GM21367 (cell line): Measurements from ENCODE around the gene PTTG2.
A peak's percentile ranks its signal among the peaks of the same experiment; 100 is the strongest.
"Not testable (repeated sequence)": the region's sequence is repeated elsewhere in the genome, so short reads cannot be mapped to it uniquely, and the experiment has no call there.

Experiments
- ATAC-seq: cut with Tn5 transposase; IDR thresholded peaks from one replicate; pipeline ENCODE4 v1.9.1; 2021; ENCODE audit not compliant: unreplicated experiment

PTTG2 gene

GRCh38 chr4:37953620-37954293 is 6.4 kb upstream of the PTTG2 start:
- no peak for ATAC-seq

GRCh38 chr4:37956941-37957340 is 3.3 kb upstream of the PTTG2 start:
- no peak for ATAC-seq

DNA sequence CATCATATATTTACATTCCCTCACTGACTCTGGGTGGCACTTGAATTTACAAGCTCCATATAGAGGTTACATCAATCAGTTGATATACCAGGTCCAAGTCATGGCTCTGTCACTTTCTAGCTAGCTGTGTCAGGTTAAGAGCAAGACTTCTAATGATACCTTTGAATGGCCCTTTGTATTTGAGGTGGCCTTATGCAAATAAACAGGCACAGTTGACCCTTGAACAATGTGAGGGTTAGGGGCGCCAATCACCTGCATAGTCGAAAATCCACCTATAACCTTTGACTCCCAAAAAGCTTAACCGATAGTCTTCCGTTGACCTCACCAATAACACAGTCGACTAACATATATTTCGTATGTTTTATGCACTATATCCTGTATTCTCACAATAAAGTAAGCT is 1.3 kb upstream of the PTTG2 start:
- ATAC-seq = no peak

DNA sequence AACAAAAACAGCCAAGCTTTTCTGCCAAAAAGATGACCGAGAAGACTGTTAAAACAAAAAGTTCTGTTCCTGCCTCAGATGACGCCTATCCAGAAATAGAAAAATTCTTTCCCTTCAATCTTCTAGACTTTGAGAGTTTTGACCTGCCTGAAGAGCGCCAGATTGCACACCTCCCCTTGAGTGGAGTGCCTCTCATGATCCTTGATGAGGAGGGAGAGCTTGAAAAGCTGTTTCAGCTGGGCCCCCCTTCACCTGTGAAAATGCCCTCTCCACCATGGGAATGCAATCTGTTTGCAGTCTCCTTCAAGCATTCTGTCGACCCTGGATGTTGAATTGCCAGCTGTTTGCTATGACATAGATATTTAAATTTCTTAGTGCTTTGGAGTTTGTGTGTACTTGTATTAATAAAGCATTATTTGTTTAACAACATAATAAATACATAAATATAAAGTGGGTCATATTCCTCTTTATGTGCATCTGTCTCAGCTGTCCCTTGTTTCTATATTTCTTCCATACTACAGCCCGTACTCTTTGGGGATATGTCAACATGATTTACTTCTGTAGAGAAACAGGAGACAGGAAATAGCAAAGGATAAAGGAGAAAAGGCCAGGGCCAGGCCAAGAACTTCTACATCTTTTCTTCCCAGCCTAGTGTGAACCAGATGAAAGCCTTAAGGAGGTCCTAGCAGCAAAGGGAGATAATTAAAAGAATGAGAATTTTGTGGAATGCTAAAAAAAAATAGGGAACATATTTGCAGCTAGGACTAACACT is 667 bp downstream of the PTTG2 start:
- no peak for ATAC-seq

GRCh38 chr4:37964734-37965457 is 4.7 kb downstream of the PTTG2 start:
- peak; percentile 78 for ATAC-seq

DNA sequence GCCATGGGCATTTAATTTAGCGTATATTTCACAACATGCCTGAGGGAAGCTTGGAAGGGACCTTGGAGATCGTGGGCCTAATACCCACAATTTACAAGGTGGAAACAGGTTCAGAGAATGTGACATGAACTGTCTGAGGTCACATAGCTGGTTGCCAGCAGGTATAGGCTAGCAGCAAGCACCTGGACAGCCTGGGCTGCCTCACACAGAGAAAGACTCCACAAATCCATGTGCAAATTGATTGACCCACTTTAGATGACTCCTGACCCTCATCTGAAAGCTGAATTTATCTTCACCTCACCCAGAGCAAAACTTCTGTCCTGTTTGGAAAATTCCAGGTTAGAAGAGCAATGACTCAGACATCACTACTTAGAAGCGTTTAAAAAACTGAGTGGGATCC is 5.8 kb downstream of the PTTG2 start:
- no peak for ATAC-seq

DNA sequence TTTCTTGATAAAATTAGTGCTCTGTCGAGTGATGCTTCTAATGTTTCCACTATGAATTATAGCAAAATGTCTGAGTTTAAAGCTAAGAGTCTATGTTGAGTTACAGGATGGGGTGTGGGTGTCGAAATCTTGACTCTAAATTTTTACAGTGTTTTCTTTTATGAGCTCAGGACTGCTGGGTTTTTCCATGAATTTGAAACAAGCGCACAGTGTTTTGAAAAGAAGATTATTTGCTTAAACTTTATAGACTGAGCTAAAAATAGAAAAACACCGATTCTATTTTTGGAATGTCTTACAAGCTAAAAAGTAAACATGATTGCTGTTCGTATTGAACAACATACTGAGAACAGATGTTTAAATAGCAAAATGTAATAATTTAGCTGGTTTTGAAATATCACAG is 7.5 kb downstream of the PTTG2 start:
- ATAC-seq = no peak

- no peak for ATAC-seq
Observed at GRCh38 chr4:37968747-37969146, 8.5 kb downstream of the PTTG2 start.

- ATAC-seq = no peak
Observed at GRCh38 chr4:37970702-37971101, 10.5 kb downstream of the PTTG2 start.

DNA sequence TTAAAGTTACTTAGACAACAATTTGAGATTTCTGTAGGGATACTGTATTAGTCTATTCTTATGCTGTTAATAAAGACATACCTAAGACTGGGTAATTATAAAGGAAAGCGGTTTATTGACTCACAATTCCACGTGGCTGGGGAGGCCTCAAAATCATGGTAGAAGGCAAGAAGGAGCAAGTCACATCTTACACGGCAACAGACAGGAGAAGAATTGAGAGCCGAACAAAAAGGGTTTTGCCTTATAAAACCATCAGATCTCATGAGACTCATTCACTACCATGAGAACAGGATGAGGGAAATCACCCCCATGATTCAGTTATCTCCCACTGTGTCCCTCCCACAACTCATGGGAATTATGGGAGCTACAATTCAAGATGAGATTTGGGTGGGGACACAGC is 11.0 kb downstream of the PTTG2 start:
- ATAC-seq = no peak

DNA sequence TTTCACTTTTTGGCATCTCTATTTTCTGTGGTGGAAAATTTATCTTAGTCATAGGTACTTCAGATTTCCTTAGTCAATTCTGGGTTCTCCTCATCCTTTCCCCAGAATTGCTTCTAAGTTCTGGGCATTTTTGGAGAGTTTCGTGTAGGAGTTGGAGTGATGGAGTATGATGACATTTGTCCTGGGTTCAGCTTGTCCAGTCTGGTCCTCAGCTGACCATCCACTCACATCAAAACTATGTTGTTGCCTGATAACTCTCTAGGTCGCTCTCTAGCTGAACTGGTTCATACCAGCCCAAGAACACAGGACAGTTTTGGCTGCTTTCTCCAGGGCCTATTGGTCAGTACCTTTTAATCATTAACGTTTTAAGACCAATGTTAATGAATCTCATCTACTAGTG is 13.2 kb downstream of the PTTG2 start:
- ATAC-seq = no peak

- not testable (repeated sequence) for ATAC-seq
Observed at GRCh38 chr4:37975321-37975822, 15.2 kb downstream of the PTTG2 start.

GRCh38 chr4:37976507-37976906 is 16.3 kb downstream of the PTTG2 start:
- ATAC-seq = no peak

GRCh38 chr4:37976991-37977470 is 16.8 kb downstream of the PTTG2 start:
- peak; percentile 70 for ATAC-seq

DNA sequence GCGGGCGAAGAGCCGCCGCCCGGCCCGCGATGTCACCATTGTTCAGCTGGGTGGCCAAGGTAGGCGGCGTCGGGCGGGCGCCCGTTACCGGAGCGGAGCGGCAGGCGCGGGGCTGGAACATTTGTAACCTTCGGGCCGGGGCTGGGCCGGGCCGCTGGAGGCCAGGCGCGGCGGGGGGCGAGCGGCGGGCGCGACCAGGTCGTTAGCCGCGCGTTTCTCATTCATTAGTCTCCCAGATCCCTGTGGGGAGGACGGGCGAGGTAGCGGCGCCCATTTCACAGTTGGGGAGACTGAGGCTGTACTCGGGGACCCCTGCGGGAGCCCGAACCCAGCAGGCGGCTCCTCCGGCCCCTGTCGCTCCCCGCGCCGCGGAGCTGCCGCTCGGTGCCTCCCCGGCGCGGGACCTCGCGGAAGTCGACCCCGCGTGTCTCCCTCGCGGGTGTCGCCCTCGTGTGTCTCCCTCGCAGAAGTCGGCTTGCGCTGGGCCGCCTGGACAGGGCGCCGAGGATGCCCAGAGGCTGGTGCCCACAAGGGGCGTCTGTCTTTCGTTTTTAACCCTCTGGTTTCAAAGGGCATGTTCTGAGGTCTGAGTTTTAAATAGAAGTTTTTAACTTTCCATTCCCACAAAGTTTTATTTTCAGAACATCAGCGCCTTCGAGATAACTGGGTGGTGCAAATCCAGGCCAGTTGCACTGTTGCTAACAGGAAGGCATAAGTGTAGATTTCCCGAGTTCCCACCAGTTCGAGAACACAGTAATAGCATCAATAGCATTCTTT is 17.5 kb downstream of the PTTG2 start:
- peak; percentile 72 for ATAC-seq

DNA sequence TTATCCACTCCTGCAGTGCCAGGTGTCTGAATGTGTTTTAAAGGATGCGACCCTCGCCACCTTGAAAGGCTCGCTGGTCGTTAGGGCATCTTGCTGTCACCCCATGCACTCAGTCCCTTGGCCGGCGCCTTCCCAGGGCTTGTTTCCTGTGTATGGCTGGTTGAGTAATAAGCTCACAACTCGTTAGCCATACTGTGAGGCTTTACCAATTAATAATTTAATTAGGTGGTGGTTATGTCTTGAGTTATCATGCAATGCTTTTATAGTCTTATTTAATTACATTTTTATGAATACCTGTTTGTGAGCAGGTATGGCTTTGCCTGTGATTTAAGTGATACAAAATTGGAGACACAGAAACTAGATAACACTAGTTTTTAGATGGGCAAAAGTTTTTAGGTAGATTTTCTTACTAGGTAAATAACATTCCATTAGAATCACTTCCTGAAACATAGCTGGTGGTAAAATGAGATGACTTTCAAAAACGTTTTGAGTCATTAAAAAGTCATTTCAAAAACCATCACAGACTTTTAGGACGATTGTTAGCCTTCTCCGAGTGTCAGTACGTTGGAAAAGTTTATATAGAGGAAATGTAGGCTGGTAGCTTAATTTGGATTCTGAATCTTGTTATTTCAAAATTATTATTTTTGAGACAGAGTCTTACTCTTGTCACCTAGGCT is 18.2 kb downstream of the PTTG2 start:
- ATAC-seq = no peak

DNA sequence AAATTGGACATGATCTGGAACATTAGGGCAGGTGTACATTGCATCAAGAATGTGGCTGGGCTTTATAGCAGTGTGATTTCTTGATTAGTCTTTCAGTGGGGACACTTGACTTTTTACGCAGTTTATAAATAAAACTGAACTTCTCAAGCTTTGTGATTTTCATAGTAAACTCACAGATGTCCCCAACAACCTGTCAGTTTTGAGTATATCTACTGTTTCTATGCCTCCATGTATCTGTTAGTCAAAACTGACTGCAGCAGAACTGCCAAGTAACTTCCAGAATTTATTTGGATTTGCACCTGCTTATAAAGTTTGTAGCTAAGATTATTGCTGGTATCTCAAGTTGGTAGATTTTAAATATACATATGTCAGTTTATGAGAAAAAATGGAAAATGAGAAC is 20.0 kb downstream of the PTTG2 start:
- ATAC-seq = no peak

GRCh38 chr4:37981425-37981824 is 21.2 kb downstream of the PTTG2 start:
- ATAC-seq = no peak

- ATAC-seq = no peak
Observed at GRCh38 chr4:37981844-37982720, 21.9 kb downstream of the PTTG2 start.
